Measurements from ENCODE around the gene RAF1.

The RAF1 gene

DNA sequence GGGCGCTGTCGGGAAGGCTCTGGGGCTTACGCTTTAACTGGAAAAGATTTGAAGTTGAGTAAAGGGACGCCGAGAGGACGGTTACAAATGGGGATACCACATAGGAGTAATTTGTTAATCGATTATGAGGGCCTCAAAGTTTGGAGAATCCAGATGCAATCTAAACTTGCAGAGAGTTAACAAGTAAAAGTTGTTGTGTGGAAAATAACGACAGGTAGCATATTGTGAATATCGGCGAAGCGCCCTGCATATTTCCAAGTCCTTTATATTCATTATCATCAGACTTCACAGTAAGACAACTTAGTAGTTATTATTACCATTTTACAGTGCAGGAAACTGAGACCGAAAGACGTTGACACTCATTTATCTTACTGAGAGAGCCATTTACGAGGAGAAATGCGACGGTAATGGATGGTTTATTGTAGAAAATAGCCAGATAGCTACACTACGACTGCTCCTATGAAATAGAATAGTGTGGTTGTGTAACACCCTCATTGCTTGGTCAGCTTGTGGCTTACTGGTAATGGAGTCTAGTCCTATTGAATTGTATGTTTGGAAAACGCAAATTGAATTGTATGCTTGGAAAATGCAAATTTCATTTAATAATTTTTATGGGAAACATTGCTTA lies 106.3 kb downstream of the RAF1 start:
- TF ChIP-seq, protein P1, sequence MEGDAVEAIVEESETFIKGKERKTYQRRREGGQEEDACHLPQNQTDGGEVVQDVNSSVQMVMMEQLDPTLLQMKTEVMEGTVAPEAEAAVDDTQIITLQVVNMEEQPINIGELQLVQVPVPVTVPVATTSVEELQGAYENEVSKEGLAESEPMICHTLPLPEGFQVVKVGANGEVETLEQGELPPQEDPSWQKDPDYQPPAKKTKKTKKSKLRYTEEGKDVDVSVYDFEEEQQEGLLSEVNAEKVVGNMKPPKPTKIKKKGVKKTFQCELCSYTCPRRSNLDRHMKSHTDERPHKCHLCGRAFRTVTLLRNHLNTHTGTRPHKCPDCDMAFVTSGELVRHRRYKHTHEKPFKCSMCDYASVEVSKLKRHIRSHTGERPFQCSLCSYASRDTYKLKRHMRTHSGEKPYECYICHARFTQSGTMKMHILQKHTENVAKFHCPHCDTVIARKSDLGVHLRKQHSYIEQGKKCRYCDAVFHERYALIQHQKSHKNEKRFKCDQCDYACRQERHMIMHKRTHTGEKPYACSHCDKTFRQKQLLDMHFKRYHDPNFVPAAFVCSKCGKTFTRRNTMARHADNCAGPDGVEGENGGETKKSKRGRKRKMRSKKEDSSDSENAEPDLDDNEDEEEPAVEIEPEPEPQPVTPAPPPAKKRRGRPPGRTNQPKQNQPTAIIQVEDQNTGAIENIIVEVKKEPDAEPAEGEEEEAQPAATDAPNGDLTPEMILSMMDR (IDR thresholded peaks at IDR 0.05), result no peak

DNA sequence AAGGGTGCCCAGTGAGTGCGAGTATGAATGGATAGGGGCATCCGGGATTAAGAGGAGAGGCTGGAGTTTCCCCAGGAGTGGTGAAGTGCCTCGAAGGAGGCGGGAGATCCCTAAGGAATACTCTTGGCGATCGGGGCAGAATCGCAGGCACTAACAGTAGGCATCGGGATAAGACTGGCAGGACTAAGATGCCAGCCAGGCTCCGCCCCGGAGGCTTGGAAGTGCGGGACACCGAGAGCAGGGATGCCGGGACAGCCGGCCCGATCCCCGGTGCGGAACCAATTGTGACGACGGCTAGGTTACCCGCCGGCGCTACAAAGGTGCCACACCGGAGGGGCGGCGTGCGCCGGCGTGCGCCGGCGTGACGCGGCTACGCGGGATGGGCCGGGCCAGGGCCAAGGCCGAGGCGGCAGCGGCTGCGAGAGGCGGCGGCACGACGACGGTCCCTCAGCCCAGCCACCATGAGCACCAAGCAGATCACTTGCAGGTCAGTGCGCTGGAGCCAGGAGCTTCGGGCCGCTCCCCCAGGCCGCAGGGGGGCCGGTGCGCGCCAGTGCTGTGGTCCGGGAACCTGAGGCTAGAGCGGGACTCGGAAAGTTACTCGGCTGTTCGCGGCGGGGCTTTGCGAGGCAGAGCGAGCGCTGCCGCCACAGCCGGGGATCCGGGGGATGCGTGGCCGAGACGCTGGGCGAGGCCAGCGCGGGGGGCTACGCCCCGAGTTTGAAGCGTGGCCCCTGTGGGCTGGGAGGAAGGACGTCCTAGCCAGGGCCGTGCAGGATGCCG lies 107.0 kb downstream of the RAF1 start, which contains the start of gene MKRN2:
TSS of gene MKRN2 (plus strand) at position 398 of the 783 bp plus-strand sequence. CDS start at position 462, 64 bp downstream.
- TF ChIP-seq, protein P1 (IDR thresholded peaks at IDR 0.05), result no peak

DNA sequence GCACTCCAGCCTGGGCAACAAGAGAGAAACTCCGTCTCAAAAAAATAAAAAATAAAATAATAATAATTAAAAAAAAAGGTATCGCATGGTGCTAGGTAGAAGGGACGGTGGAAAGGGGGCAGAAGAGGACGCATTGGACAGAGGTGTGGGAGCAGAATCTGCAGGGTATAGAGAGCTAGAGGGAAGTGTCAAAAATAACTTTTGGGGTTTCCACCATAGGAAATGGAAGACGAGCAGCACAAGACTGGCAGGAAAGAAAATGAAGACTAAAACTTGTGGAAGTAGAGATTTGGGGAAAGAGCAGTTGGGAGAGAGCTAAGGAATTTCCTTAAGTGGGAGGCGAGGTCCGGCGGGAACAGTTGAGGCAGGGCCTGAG lies 107.6 kb downstream of the RAF1 start:
- TF ChIP-seq, protein P1 (IDR thresholded peaks at IDR 0.05), result no peak

DNA sequence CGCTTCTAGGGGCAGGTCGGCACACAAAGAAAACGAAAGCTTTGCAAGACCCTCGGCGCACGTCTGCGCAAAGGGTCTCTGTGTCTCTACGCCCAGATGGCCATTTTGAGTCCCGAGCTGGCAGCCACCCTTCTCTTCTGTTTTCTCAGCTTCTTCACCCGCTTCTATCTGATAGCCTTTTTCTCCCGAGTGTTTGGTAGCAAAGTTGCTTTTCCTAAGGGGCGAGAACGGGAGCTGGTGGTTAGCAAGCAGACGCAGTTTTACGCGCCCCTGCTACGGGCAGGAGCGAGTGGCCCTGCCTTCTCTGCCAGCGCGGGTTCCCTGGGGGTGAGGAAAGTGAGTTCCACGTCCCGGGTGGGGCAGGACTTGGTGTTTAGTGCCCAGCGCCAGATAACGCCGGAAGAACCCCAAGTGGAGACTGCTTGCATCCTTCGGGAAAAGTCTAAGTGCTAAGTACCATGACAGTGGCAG lies 110.0 kb downstream of the RAF1 start:
- TF ChIP-seq, protein P1 (IDR thresholded peaks at IDR 0.05), result no peak

DNA sequence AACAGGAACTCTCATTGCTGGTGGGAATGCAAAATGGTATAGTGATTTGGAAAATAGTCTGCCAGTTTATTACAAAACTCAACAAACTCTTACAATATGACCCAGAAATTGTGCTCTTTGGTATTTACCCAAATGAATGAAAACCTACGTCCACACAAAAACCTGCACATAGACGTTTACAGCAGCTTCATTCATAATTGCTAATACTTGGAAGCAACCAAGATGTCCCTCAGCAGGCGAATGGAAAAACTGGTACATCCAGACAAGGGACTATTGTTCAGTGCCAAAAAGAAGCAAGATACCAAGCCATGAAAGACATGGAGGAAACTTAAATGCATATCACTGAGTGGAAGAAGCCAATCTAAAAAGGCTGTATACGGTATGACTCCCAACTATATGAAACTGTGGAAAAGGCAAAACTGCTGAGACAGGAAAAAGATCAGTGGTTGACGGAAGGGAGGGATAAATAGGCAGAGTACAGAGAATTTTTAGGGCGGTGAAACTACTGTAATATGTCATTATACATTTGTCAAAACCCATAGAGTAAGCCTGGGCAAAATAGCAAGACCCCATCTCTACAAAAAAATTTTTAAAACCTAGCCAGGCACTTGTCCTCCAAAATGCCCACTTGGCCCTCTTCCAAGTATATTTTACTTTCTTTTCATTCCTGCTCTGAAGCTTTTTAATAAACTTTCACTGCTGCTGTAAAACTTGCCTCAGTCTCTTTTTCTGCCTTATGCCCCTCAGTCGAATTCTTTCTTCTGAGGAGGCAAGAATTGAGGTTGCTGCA lies 113.8 kb downstream of the RAF1 start:
- TF ChIP-seq, protein P1 (IDR thresholded peaks at IDR 0.05), result no peak

DNA sequence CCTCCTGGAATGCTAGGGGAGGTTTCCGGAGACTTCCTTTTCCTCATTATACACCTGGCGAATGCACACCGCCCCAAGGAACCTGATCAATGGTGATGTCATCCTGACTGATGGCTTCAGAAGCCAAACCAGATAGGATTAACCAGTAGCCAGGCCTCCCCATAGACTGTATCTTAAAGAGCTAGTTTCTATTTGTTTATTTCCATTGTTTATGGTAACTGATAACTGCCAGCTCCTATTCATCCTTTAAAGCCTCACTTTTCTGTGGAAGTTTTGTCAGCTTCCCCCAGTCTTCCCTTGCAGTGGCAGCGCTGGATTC lies 118.5 kb downstream of the RAF1 start, which contains the start of gene MKRN2OS:
TSS of gene MKRN2OS (minus strand) at position 27 of the 319 bp plus-strand sequence. CDS start 35 bp downstream, outside the sequence.
- TF ChIP-seq, protein P1 (IDR thresholded peaks at IDR 0.05), result no peak

DNA sequence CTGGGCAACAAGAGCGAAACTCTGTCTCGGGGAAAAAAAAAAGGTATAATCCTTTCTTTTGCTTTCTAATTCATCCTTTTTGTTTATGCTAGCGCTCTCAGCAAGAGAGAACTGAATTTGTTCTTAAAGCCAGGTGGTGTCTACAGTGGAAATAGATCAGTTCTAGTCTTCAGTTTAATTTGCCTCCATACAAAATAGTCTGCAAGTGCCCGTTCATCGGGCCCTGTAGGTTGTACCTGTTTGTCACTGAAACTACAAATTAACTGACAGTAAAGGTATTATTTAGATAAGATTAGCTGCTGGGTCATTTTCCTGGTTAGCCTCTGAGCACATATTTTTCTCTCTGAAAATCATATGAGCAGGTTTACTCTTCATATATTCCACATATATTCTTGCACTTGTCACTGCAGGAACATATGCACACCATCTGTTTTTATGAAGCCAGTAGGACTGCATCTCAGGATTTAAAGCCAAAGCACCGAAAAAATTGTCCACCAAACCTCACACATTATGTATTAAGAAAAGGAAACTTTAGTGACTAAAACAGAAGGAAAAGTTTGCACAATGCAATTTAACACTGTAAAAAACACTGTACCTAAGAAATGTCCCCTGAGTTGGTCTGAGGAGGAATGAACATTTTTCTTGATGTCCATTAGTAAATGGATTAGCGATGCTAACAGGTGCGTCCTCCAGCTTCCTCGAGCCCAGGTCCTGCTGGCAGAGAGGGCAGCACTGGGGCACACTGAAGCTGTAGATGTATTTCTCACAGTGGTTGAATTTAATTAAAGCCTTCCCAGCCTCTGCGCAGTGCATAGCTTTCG lies 119.1 kb downstream of the RAF1 start:
- TF ChIP-seq, protein P1 (IDR thresholded peaks at IDR 0.05), result no peak

Data from LNCAP (cell line).